GM23248 (cell line): ENCODE results near the gene RNFT2. TPM values are rescaled to one million over a fixed set of nuclear protein-coding genes. Genes with fewer than 3 reads are reported as not detected.
A peak's percentile ranks its signal among the peaks of the same experiment; 100 is the strongest.

Experiments
- DNase-seq: peaks from one replicate; pipeline ENCODE4 v3.0.0-alpha.2; 2015
- H2AFZ ChIP-seq: fragments of 200-600 bp; sonication (generic); 2 replicates; pipeline ENCODE4 v1.6.1; 2016; ENCODE audit warnings: antibody characterized with exemption
- H3F3A ChIP-seq: fragments of 200-600 bp; sonication (generic); 2 replicates; pipeline ENCODE4 v1.6.1; 2016; ENCODE audit warnings: mild to moderate bottlenecking, antibody characterized with exemption, mixed run types; ENCODE audit not compliant: insufficient read depth
- H3K27ac ChIP-seq: fragments of 200-600 bp; sonication (generic); 2 replicates; pipeline ENCODE4 v1.5.1; 2016; ENCODE audit warnings: mild to moderate bottlenecking
- H3K27me3 ChIP-seq: fragments of 200-600 bp; sonication (generic); replicated peaks from 2 replicates; pipeline ENCODE4 v1.6.1; 2016; ENCODE audit warnings: mild to moderate bottlenecking; ENCODE audit not compliant: insufficient read depth
- H3K36me3 ChIP-seq: fragments of 200-600 bp; sonication (generic); 2 replicates; pipeline ENCODE4 v1.6.1; 2016; ENCODE audit warnings: low read depth, mild to moderate bottlenecking
- H3K4me1 ChIP-seq: fragments of 200-600 bp; sonication (generic); 2 replicates; pipeline ENCODE4 v1.6.1; 2016; ENCODE audit warnings: mild to moderate bottlenecking; ENCODE audit not compliant: insufficient read depth
- H3K4me2 ChIP-seq: fragments of 200-600 bp; sonication (generic); one replicate; pipeline ENCODE4 v1.6.1; 2016; ENCODE audit warnings: mild to moderate bottlenecking; ENCODE audit not compliant: unreplicated experiment
- H3K4me3 ChIP-seq: fragments of 200-600 bp; sonication (generic); 2 replicates; pipeline ENCODE4 v1.5.1; 2016; ENCODE audit warnings: mild to moderate bottlenecking
- H3K79me2 ChIP-seq: fragments of 200-600 bp; sonication (generic); 2 replicates; pipeline ENCODE4 v1.6.1; 2016; ENCODE audit warnings: mild to moderate bottlenecking; ENCODE audit not compliant: insufficient read depth
- H3K9ac ChIP-seq: fragments of 200-600 bp; sonication (generic); 2 replicates; pipeline ENCODE4 v1.6.1; 2016; ENCODE audit warnings: mild to moderate bottlenecking
- H3K9me2 ChIP-seq: fragments of 200-600 bp; sonication (generic); 2 replicates; pipeline ENCODE4 v1.6.1; 2016; ENCODE audit warnings: mixed run types, mild to moderate bottlenecking, moderate library complexity; ENCODE audit not compliant: insufficient read depth
- H3K9me3 ChIP-seq: fragments of 200-600 bp; sonication (generic); one replicate; pipeline ENCODE4 v1.6.1; 2017; ENCODE audit warnings: low read depth
- H4K20me1 ChIP-seq: fragments of 200-600 bp; sonication (generic); 2 replicates; pipeline ENCODE4 v1.6.0; 2016; ENCODE audit not compliant: insufficient read depth
- EZH2 ChIP-seq: fragments of 200-600 bp; sonication (generic); IDR thresholded peaks from 2 replicates; pipeline ENCODE4 v1.6.1; 2018; ENCODE audit warnings: antibody characterized with exemption, mild to moderate bottlenecking; ENCODE audit not compliant: insufficient read depth, poor library complexity, severe bottlenecking
- EZH2phosphoT487 ChIP-seq: fragments of 200-600 bp; sonication (generic); IDR thresholded peaks from 2 replicates; pipeline ENCODE4 v1.6.1; 2018; ENCODE audit warnings: antibody characterized with exemption, moderate library complexity, mild to moderate bottlenecking, low read depth; ENCODE audit not compliant: insufficient read depth
- WGBS, 2 experiments: methylation state at CpG; one replicate each; pipeline ENCODE4 v1.1.6; 2015 to 2017; ENCODE audit warnings: low lambda C conversion rate in 2 of 2, low coverage in 1 of 2; ENCODE audit errors: missing lambda C conversion rate in 2 of 2; 5-methylcytosine and 5-hydroxymethylcytosine counted together
- in situ Hi-C: fragments of 300-500 bp; cut with MboI; formaldehyde crosslinking; loops from 2 replicates; pipeline ENCODE4 v1.15.0; 2020
- polyA plus RNA-seq: library from polyadenylated mRNA; unstranded; fragments of >200 nt; fragmentation: Nextera tagmentation; extraction: Ambion mirVana; gene quantifications from 2 replicates; pipeline ENCODE4 v1.2.1, GENCODE V29; 2016
- total RNA-seq: library from RNA; depleted of rRNA; stranded (reverse); fragments of >200 nt; shearing (Covaris generic); gene quantifications from 2 replicates; pipeline ENCODE4 v1.2.3, GENCODE V29; 2014

Gene RNFT2
- total and polyA plus RNA-seq, 2 experiments from 2014 or later: 0.24 to 0.43 TPM

DNA sequence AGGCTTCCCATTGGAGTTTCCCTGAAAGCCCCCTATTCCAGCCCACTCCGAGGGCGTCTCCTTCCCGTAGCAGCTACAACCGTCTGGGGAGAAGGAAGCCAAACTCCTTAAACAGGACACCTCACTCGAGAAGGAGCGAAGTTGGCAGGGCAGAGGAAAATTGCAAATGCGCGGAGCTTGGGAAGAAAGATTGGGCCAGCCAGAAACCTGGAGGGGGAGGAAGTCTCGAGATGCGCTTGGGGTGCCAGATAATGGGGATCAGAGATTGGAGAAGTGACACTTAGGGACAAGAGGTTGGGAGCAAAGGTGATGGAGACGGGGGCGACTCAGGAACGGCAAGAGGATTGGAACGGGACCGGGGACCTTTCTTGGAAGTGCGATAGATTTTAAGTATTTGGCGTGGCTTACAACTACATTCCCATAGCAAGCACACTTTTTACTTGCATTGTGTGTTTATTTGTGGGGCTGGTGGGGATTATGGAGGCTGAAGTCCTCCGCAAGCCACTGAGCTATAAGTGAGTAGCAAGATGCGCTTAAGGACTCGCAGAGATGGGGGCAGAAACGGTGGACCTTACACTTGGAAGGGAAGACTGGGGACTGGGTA lies 142.2 kb downstream of the RNFT2 start:
- Histone ChIP-seq H3K4me3 (peak overlapping the region; percentile 45), H3K27me3 (peaks cover 78% of the 10 kb centered on the region)

DNA sequence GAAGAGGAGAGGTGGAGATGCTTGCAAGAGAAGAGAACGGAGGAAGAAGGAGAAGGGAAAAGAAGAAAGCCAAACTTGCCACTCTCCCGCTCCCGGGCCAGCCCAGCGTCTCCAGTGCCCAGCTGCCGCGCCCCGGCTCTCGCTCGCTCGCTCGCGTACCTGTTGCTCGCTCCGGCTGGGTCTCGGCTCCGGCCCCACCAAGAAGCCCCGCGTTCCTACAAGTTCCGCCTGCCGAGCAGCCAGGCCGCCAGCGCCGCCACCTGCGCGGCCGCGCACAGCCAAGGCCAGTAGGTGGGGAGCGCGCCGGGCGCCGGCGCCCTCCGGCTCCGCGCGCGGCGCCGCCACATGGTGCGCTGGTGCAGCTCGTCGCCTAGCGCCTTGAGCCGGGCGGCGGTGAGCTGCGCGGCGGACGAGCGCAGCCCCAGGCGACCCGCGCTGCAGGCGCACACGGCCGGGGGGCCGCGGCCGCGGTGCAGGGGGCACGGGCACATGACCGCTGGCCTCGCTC lies 142.8 kb downstream of the RNFT2 start:
- H3K27me3 ChIP-seq: peaks cover 76% of the 10 kb centered on the region
- no peaks in the 10 kb centered on the region for H3K36me3 ChIP-seq
- no peaks in the 10 kb centered on the region for H4K20me1 ChIP-seq
- peak overlapping the region; percentile 28 for H3K4me2 ChIP-seq
- peak; percentile 67 for DNase-seq
- H3K27ac ChIP-seq: no peak overlapping the region
- no peak overlapping the region for H2AFZ ChIP-seq
- no peak overlapping the region for H3K9ac ChIP-seq
- peak overlapping the region; percentile 45 for H3K4me3 ChIP-seq
- no peaks in the 10 kb centered on the region for H3F3A ChIP-seq
- H3K4me1 ChIP-seq: 0 out of 2 replicates have a peak, but pooled peaks cover 3% of the 10 kb centered on the region
- H3K79me2 ChIP-seq: no peaks in the 10 kb centered on the region
- 2% methylated on average over 29 to 47 of the region's 65 CpGs for WGBS, 2 experiments
- TF ChIP-seq EZH2: no peak
- no peak for TF ChIP-seq EZH2phosphoT487
- H3K9me3 ChIP-seq: no peaks in the 10 kb centered on the region
- in situ Hi-C loops: no loop called here
- no peaks in the 10 kb centered on the region for H3K9me2 ChIP-seq

More for the DNA sequence above, 142.2 kb downstream of the RNFT2 start:
- Histone ChIP-seq H3K4me1 (0 out of 2 replicates have a peak, but pooled peaks cover 3% of the 10 kb centered on the region), H3K4me2 (no peak overlapping the region), H3K9ac (no peak overlapping the region), H3F3A (no peaks in the 10 kb centered on the region), H3K36me3 (no peaks in the 10 kb centered on the region), H2AFZ (no peak overlapping the region), H3K27ac (no peak overlapping the region), H3K9me2 (no peaks in the 10 kb centered on the region), H3K79me2 (no peaks in the 10 kb centered on the region), H4K20me1 (no peaks in the 10 kb centered on the region), H3K9me3 (no peaks in the 10 kb centered on the region)
- in situ Hi-C loops: no loop called here
- WGBS, 2 experiments: 4 to 6% methylated on average over 20 of the region's 21 CpGs
- no peak for TF ChIP-seq EZH2
- no peak for TF ChIP-seq EZH2phosphoT487
- DNase-seq: peak; percentile 22

- TF ChIP-seq EZH2phosphoT487: 0 out of 2 replicates have a peak, but pooled peaks have one; percentile 19
- no peak for TF ChIP-seq EZH2
- Histone ChIP-seq H3K4me3 (peak within 1 kb of the TSS; percentile 45), H3K27me3 (peaks cover 80% of the 10 kb centered on the region), H3F3A (no peaks in the 10 kb centered on the region), H3K27ac (no peak within 1 kb of the TSS), H3K79me2 (no peaks in the 10 kb centered on the region), H3K4me1 (0 out of 2 replicates have a peak, but pooled peaks cover 3% of the 10 kb centered on the region), H3K9ac (no peak within 1 kb of the TSS), H3K36me3 (no peaks in the 10 kb centered on the region), H3K9me3 (no peaks in the 10 kb centered on the region), H4K20me1 (no peaks in the 10 kb centered on the region), H2AFZ (no peak within 1 kb of the TSS), H3K4me2 (peak within 1 kb of the TSS; percentile 28), H3K9me2 (no peaks in the 10 kb centered on the region)
- DNase-seq: no peak
- in situ Hi-C loops: no loop called here
- WGBS, 2 experiments: 5 to 6% methylated on average over 26 to 47 of the region's 49 CpGs
Measured at GRCh38 chr12:116881325-116881876, 143.3 kb downstream of the RNFT2 start, which contains the start of gene HRK. HRK (minus strand) TSS chr12:116881441; CDS start chr12:116881307, 134 bp downstream.

DNA sequence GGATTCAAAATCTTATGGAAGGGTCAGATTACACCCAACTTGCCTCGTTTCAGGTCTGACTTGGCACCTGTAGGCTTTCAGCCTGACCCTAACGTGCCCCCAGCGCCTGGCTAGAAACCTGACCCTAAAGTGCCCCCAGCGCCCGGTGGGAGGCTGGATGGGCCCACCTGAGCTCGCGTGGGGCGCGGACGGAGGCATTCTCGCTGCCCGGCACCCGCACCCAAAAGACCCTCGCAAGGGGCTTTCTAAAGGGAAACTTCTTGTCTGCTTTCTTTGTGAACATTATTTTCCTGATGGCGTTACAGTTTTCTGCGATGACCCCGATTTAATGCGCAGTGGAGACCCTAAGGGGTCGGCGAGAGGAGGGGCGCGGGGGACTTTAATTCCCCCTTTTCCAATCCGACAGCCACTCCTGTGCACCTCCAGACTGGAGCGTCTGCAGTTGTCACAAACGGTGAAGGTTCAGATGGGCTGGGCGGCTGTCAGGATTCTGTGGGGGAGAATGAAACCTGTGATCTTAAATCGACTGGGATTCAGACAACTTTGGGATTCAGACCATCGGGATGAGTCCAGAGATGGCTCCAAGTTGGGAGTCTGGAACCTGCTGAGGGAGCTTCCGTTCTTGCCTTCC lies 143.9 kb downstream of the RNFT2 start:
- TF ChIP-seq EZH2phosphoT487: 0 out of 2 replicates have a peak, but pooled peaks have one; percentile 9
- TF ChIP-seq EZH2: no peak
- Histone ChIP-seq H3K9ac (no peak overlapping the region), H3K4me3 (no peak overlapping the region), H3K27ac (no peak overlapping the region), H4K20me1 (no peaks in the 10 kb centered on the region), H3K4me1 (0 out of 2 replicates have a peak, but pooled peaks cover 3% of the 10 kb centered on the region), H3F3A (no peaks in the 10 kb centered on the region), H3K79me2 (no peaks in the 10 kb centered on the region), H3K36me3 (no peaks in the 10 kb centered on the region), H3K9me2 (no peaks in the 10 kb centered on the region), H3K9me3 (no peaks in the 10 kb centered on the region), H3K27me3 (peaks cover 76% of the 10 kb centered on the region), H3K4me2 (no peak overlapping the region), H2AFZ (no peak overlapping the region)
- no peak for DNase-seq
- WGBS, 2 experiments: 2% methylated on average over 29 of the region's 29 CpGs
- in situ Hi-C loops: no loop called here
